PC-9 (cell line): Measurements from ENCODE around the gene ERMAP. TPM values are rescaled to one million over a fixed set of nuclear protein-coding genes. Genes with fewer than 3 reads are reported as not detected.

Source experiments
- BruUV-seq: library from RNA; stranded (reverse); fragments of 400-500 nt; replicated peaks from 2 replicates; lab custom pipeline; 2021; lab: Mats Ljungman, UMichigan
- CTCF ChIA-PET: fragments of 300-600 bp; sonication (Branson Sonifier 250); formaldehyde crosslinking; loops from one replicate; lab custom pipeline; 2022; ENCODE audit warnings: antibody characterized with exemption; lab: Charles Lee
- POLR2A ChIA-PET: fragments of 300-600 bp; sonication (Branson Sonifier 250); formaldehyde crosslinking; loops from one replicate; lab custom pipeline; 2022; ENCODE audit warnings: antibody characterized with exemption; ENCODE audit not compliant: unreplicated experiment; lab: Charles Lee
- DNase-seq, 2 experiments: peaks; one replicate each; pipeline versions ENCODE4 v3.0.0 to v3.0.0-alpha.2; 2015 to 2022; ENCODE audit warnings: mixed read lengths in 1 of 2
- H2AFZ ChIP-seq: fragments of 200-600 bp; sonication (generic); 2 replicates; pipeline ENCODE4 v1.8.1; 2017; ENCODE audit warnings: antibody characterized with exemption
- H3F3A ChIP-seq: fragments of 200-600 bp; sonication (generic); 2 replicates; pipeline ENCODE4 v1.8.1; 2017; ENCODE audit warnings: antibody characterized with exemption, mild to moderate bottlenecking, low read depth; ENCODE audit not compliant: insufficient read depth
- H3K27ac ChIP-seq: fragments of 200-600 bp; sonication (generic); 2 replicates; pipeline ENCODE4 v1.6.1; 2016; ENCODE audit warnings: mixed run types
- H3K27me3 ChIP-seq: fragments of 200-600 bp; sonication (generic); 2 replicates; pipeline ENCODE4 v1.6.1; 2016; ENCODE audit warnings: low read depth, mixed run types; ENCODE audit not compliant: insufficient read depth
- H3K36me3 ChIP-seq: fragments of 200-600 bp; sonication (generic); 2 replicates; pipeline ENCODE4 v1.6.1; 2016; ENCODE audit warnings: low read depth, mixed run types
- H3K4me1 ChIP-seq: fragments of 200-600 bp; sonication (generic); replicated peaks from 2 replicates; pipeline ENCODE4 v1.6.1; 2016; ENCODE audit warnings: mixed run types; ENCODE audit not compliant: insufficient read depth
- H3K4me2 ChIP-seq: fragments of 200-600 bp; sonication (generic); 2 replicates; pipeline ENCODE4 v1.6.1; 2017; ENCODE audit warnings: mixed run types
- H3K4me3 ChIP-seq: fragments of 200-600 bp; sonication (generic); 2 replicates; pipeline ENCODE4 v1.6.1; 2016; ENCODE audit warnings: mixed run types
- H3K79me2 ChIP-seq: fragments of 200-600 bp; sonication (generic); 2 replicates; pipeline ENCODE4 v1.6.1; 2017; ENCODE audit warnings: low read depth, mixed run types
- H3K9me2 ChIP-seq: fragments of 200-600 bp; sonication (generic); 2 replicates; pipeline ENCODE4 v1.8.1; 2017; ENCODE audit warnings: mild to moderate bottlenecking; ENCODE audit not compliant: insufficient read depth
- H3K9me3 ChIP-seq: fragments of 200-600 bp; sonication (generic); 2 replicates; pipeline ENCODE4 v1.8.1; 2016; ENCODE audit warnings: low read depth; ENCODE audit not compliant: insufficient read depth
- H4K20me1 ChIP-seq: fragments of 200-600 bp; sonication (generic); 2 replicates; pipeline ENCODE4 v1.8.1; 2017; ENCODE audit not compliant: insufficient read depth
- EZH2 ChIP-seq: fragments of 200-600 bp; sonication (generic); IDR thresholded peaks from 2 replicates; pipeline ENCODE4 v1.8.0; 2017; ENCODE audit warnings: antibody characterized with exemption, low read depth
- intact Hi-C: fragments of 100-400 bp; cut with micrococcal nuclease; formaldehyde crosslinking; loops from one replicate; pipeline ENCODE4 v1.10.0; 2022; ENCODE audit not compliant: unreplicated experiment
- total RNA-seq: library from RNA; stranded (reverse); gene quantifications from 2 replicates; pipeline ENCODE4 v1.2.3, GENCODE V29; 2021
- TF ChIP-seq, protein P1 (sequence below): fragments of 200-600 bp; sonication (generic); conservative IDR thresholded peaks from 2 replicates; pipeline ENCODE4 v1.6.1; 2017; ENCODE audit warnings: mixed run types, antibody characterized with exemption, mild to moderate bottlenecking, moderate library complexity

Gene ERMAP
- total RNA-seq, 1 experiment from 2014 or later, result 20.8 TPM

DNA sequence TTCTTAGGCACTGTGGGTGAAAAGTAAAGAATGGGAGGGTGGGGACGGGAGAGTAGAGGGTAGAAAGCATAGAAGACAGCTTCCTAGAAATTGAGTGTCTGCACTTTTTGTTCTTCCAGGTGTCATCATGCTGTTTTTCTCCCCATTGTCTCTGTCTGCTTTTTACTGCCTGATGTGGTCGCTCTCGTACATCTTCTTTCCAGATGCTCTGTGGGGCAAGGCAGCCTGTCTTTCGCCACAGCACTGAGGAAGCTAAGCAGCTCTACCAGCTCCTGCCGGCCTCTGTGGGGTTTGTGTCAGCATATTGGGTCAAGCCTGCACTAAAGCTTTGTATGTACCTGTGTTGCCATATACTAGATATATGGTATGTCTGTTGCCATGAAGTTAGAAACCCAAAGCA is 18.9 kb upstream of the ERMAP start:
- Histone ChIP-seq H3K27ac (no peak overlapping the region), H3K4me2 (no peak overlapping the region), H2AFZ (no peak overlapping the region), H3F3A (no peaks in the 10 kb centered on the region), H3K9me3 (no peaks in the 10 kb centered on the region), H3K4me1 (no peaks in the 10 kb centered on the region), H3K79me2 (no peaks in the 10 kb centered on the region), H4K20me1 (no peaks in the 10 kb centered on the region), H3K4me3 (no peak overlapping the region), H3K27me3 (no peaks in the 10 kb centered on the region), H3K36me3 (no peaks in the 10 kb centered on the region), H3K9me2 (no peaks in the 10 kb centered on the region)
- no TSS peak for BruUV-seq
- ChIA-PET POLR2A (interaction anchor here (0.5 kb wide), 1 partner anchor 15 kb away, joined by 9 read pairs; no protein-coding TSS in a partner anchor), CTCF (no interaction called here)
- TF ChIP-seq, protein P1, sequence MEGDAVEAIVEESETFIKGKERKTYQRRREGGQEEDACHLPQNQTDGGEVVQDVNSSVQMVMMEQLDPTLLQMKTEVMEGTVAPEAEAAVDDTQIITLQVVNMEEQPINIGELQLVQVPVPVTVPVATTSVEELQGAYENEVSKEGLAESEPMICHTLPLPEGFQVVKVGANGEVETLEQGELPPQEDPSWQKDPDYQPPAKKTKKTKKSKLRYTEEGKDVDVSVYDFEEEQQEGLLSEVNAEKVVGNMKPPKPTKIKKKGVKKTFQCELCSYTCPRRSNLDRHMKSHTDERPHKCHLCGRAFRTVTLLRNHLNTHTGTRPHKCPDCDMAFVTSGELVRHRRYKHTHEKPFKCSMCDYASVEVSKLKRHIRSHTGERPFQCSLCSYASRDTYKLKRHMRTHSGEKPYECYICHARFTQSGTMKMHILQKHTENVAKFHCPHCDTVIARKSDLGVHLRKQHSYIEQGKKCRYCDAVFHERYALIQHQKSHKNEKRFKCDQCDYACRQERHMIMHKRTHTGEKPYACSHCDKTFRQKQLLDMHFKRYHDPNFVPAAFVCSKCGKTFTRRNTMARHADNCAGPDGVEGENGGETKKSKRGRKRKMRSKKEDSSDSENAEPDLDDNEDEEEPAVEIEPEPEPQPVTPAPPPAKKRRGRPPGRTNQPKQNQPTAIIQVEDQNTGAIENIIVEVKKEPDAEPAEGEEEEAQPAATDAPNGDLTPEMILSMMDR, result no peak
- no peak for TF ChIP-seq EZH2
- intact Hi-C loops, result no loop called here
- no peak for DNase-seq

- intact Hi-C loops, result no loop called here
- no peaks in the 10 kb centered on the region; the same call in 1 of the 2 replicates for H3K4me1 ChIP-seq
- no peaks in the 10 kb centered on the region for H3K9me2 ChIP-seq
- no peaks in the 10 kb centered on the region for H3K9me3 ChIP-seq
- H3K27me3 ChIP-seq, result no peaks in the 10 kb centered on the region
- H3K36me3 ChIP-seq, result no peaks in the 10 kb centered on the region
- no peak overlapping the region for H3K4me2 ChIP-seq
- ChIA-PET CTCF (no interaction called here), POLR2A (no interaction called here)
- BruUV-seq, result no TSS peak
- no peak for DNase-seq
- H3K4me3 ChIP-seq, result no peak overlapping the region
- no peaks in the 10 kb centered on the region for H3F3A ChIP-seq
- TF ChIP-seq EZH2, result no peak
- TF ChIP-seq, protein P1, result no peak
- no peak overlapping the region for H3K27ac ChIP-seq
- H4K20me1 ChIP-seq, result no peaks in the 10 kb centered on the region
- no peaks in the 10 kb centered on the region for H3K79me2 ChIP-seq
- H2AFZ ChIP-seq, result no peak overlapping the region
These were observed 15.0 kb upstream of the ERMAP start for GRCh38 chr1:42801832-42802473.

GRCh38 chr1:42806171-42806570 is 10.8 kb upstream of the ERMAP start:
- TF ChIP-seq, protein P1, result no peak
- no peak for TF ChIP-seq EZH2
- no peak overlapping the region for H3K27ac ChIP-seq
- H3K9me2 ChIP-seq, result no peaks in the 10 kb centered on the region
- no peak for DNase-seq
- no peaks in the 10 kb centered on the region for H3F3A ChIP-seq
- H3K79me2 ChIP-seq, result no peaks in the 10 kb centered on the region
- intact Hi-C loops, result no loop called here
- H3K4me1 ChIP-seq, result no peaks in the 10 kb centered on the region; the same call in 1 of the 2 replicates
- CTCF ChIA-PET, result no interaction called here
- H4K20me1 ChIP-seq, result no peaks in the 10 kb centered on the region
- no peaks in the 10 kb centered on the region for H3K9me3 ChIP-seq
- H3K27me3 ChIP-seq, result no peaks in the 10 kb centered on the region
- H3K4me2 ChIP-seq, result no peak overlapping the region
- no peak overlapping the region for H3K4me3 ChIP-seq
- H2AFZ ChIP-seq, result no peak overlapping the region
- no peaks in the 10 kb centered on the region for H3K36me3 ChIP-seq
- POLR2A ChIA-PET, result interaction anchor here (0.6 kb wide), 1 partner anchor 504 kb away, joined by 3 read pairs; no protein-coding TSS in a partner anchor
- BruUV-seq, result no TSS peak
